ENCODE measurements around the gene FBXO31.

The FBXO31 gene

GRCh38 chr16:87324411-87325275 lies 58.9 kb downstream of the FBXO31 start:
- H3K4me3 ChIP-seq (ENCODE audit: low read depth, low read length) = no peak overlapping the region
- peak; percentile 89 for TF ChIP-seq CTCF (IDR thresholded peaks at IDR 0.05; ENCODE audit: borderline replicate concordance, insufficient read depth, low read depth, low read length)

- H3K4me3 ChIP-seq (ENCODE audit: low read depth, low read length) = no peak overlapping the region
- TF ChIP-seq CTCF (IDR thresholded peaks at IDR 0.05; ENCODE audit: borderline replicate concordance, insufficient read depth, low read depth, low read length) = no peak
These were observed 59.7 kb downstream of the FBXO31 start for GRCh38 chr16:87323727-87324410.

- TF ChIP-seq CTCF (IDR thresholded peaks at IDR 0.05; ENCODE audit: borderline replicate concordance, insufficient read depth, low read depth, low read length) = no peak
- H3K4me3 ChIP-seq (ENCODE audit: low read depth, low read length) = no peak overlapping the region
These were observed 60.5 kb downstream of the FBXO31 start for GRCh38 chr16:87322833-87323726.

GRCh38 chr16:87322360-87322759 lies 61.2 kb downstream of the FBXO31 start:
- no peak for TF ChIP-seq CTCF (IDR thresholded peaks at IDR 0.05; ENCODE audit: borderline replicate concordance, insufficient read depth, low read depth, low read length)
- H3K4me3 ChIP-seq (ENCODE audit: low read depth, low read length) = no peak overlapping the region

- H3K4me3 ChIP-seq (ENCODE audit: low read depth, low read length) = no peak overlapping the region
- TF ChIP-seq CTCF (IDR thresholded peaks at IDR 0.05; ENCODE audit: borderline replicate concordance, insufficient read depth, low read depth, low read length) = no peak
These were observed 62.1 kb downstream of the FBXO31 start for GRCh38 chr16:87321336-87322107.

GRCh38 chr16:87320510-87321227 lies 62.9 kb downstream of the FBXO31 start:
- TF ChIP-seq CTCF (IDR thresholded peaks at IDR 0.05; ENCODE audit: borderline replicate concordance, insufficient read depth, low read depth, low read length) = no peak
- H3K4me3 ChIP-seq (ENCODE audit: low read depth, low read length) = no peak overlapping the region

Data from GM12875 (cell line).